ENCODE results near the gene NDUFAF7.
"Not testable (repeated sequence)": the region's sequence is repeated elsewhere in the genome, so short reads cannot be mapped to it uniquely, and the experiment has no call there.

Gene NDUFAF7

GRCh38 chr2:37215250-37215649 is 16.2 kb upstream of the NDUFAF7 start:
- no peak for DNase-seq (ENCODE audit: low read depth in 1 of 2, low spot score in 1 of 2)

DNA sequence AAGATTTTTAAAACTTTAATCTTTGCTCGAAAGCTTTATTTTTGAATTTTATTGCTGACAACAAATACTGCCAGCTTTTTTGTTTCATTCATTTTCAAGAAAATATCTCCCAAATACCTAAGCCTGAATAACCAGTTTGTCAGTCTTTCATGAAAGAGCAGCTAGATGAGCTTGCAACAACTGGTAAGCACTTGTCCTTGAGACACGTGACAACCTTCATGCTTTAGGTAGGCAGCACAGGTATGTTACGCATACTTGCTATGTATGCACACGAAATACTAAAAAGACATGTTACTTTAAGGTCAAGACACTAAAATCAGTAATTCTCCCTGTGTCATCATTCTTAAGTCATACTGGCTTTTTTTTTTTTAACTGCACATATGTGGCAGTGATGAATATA is 12.4 kb upstream of the NDUFAF7 start:
- no peak for DNase-seq (ENCODE audit: low read depth in 1 of 2, low spot score in 1 of 2)

DNA sequence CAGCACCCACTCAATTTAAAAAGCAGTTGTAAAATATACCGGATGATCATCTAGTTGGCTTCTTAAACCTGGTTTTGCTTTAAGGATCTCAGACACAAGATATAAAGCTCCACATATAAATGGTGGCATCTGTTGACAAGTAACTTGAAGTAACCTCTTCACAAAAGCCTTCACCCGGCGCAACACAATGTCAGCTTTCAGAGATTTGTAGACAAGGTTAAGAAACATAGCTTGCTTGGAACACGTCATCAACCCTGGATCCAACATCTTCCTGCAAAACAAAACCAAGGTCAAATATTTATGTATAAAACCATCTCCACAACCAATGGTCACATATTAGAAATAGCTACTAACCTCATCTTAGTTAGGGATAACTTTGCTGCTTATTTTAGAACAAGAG is 8.3 kb upstream of the NDUFAF7 start:
- no peak for DNase-seq (ENCODE audit: low read depth in 1 of 2, low spot score in 1 of 2)

DNA sequence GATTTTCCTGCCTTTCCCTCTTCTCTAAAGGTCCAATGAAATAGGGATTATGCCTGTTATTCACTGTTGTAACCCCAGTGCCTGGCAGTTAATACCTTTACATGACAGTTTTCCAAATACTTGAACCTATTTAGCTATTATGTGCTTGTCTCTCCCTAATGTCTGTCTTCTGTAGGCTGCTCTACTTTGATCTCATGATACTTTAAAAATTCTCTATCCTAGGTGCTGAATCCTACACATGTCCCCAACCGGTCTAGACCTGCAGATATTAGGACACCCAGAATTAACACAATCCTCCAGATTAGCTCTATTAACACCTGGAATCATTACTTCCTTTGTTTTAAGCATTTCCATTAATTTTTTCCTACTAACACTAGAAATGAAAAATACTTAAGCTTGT is 7.4 kb upstream of the NDUFAF7 start:
- DNase-seq (ENCODE audit: low read depth in 1 of 2, low spot score in 1 of 2): no peak

GRCh38 chr2:37225129-37225528 is 6.3 kb upstream of the NDUFAF7 start:
- not testable (repeated sequence) for DNase-seq (ENCODE audit: low read depth in 1 of 2, low spot score in 1 of 2)

GRCh38 chr2:37226863-37227262 is 4.6 kb upstream of the NDUFAF7 start:
- no peak for DNase-seq (ENCODE audit: low read depth in 1 of 2, low spot score in 1 of 2)

DNA sequence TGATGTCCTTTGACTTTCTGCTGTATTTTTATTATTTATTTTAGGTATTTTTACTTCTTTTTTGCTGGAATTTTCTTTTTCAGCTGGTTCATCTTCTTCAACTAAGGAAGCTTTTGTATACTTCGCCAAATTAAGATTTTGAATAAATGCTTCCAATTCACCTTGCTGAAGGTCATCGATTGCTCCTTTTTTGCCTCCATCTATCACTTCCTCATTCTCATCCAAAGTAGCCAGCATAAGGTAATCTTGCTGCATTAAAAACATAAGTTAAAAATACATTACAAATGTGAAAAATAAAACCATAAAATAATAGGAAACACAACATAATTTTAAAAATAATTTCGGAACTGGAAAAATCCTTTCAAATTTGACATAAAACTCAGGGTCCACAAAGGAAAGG is 2.7 kb upstream of the NDUFAF7 start:
- no peak for DNase-seq (ENCODE audit: low read depth in 1 of 2, low spot score in 1 of 2)

GRCh38 chr2:37230581-37230980 is 877 bp upstream of the NDUFAF7 start:
- no peak for DNase-seq (ENCODE audit: low read depth in 1 of 2, low spot score in 1 of 2)

DNA sequence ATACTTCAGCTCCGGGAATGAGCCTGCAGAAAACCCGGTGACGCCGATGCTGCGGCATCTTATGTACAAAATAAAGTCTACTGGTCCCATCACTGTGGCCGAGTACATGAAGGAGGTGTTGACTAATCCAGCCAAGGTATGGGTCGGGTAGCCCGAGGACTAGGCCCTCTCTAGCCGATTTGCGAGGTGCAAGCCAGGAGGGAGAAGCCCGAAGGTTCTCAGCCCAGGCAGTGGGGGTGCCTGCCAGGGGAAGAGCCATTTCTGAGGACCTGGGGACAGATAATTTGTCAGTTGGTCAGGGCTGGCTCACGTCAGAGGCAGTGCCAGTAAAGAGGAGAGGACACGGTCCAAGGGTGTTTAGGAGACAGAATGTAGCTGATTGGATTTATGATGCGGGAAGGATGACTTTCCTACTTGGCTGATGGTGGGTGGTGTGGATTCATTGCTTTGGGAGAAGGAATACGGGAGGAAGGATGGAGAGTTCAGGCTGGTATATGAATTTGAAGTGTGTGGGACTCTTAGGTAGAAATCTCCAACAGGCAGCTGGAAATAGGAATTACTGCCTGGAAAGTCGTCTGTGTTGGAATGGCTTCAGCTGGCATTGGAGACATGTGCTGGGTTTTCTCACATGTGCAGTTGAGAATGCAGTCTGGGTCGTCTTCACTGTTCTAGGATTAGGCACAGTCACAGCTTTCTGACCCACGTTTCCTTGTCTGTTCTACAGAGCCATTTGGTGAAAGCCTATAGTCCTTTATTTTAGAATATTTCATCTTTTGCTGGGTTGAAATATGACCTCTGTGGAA is 874 bp downstream of the NDUFAF7 start:
- peak in 1 of 2 donors; percentile 0 for DNase-seq (ENCODE audit: low read depth in 1 of 2, low spot score in 1 of 2)

DNA sequence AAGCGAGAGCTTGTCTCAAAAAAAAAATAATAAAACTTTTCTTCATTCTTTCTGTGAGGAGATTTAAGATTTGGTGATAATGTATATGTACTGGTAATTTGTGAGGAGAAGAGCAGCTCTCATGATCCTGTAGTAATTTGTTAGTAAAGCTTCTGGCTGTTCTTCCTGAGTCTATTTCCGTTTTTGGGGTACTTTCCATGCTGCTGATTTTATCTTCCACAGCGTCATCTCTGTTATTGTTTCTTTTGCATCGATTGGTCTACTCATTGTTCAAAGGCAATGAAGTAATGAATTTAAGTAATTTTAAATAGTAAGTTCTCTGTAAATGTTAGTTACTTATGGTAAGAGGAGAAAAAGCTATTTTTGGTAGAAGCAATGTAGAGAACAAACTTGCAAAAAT is 12.0 kb downstream of the NDUFAF7 start:
- no peak for DNase-seq (ENCODE audit: low read depth in 1 of 2, low spot score in 1 of 2)

GRCh38 chr2:37244017-37244416 is 12.6 kb downstream of the NDUFAF7 start:
- no peak for DNase-seq (ENCODE audit: low read depth in 1 of 2, low spot score in 1 of 2)

GRCh38 chr2:37244755-37245154 is 13.3 kb downstream of the NDUFAF7 start:
- DNase-seq (ENCODE audit: low read depth in 1 of 2, low spot score in 1 of 2): no peak

GRCh38 chr2:37246205-37246604 is 14.7 kb downstream of the NDUFAF7 start:
- no peak for DNase-seq (ENCODE audit: low read depth in 1 of 2, low spot score in 1 of 2)

- no peak for DNase-seq (ENCODE audit: low read depth in 1 of 2, low spot score in 1 of 2)
These were observed 19.6 kb downstream of the NDUFAF7 start for GRCh38 chr2:37250869-37251740.

- DNase-seq (ENCODE audit: low read depth in 1 of 2, low spot score in 1 of 2): no peak
These were observed 31.1 kb downstream of the NDUFAF7 start for GRCh38 chr2:37262522-37262921.

GRCh38 chr2:37263839-37264238 is 32.4 kb downstream of the NDUFAF7 start:
- no peak for DNase-seq (ENCODE audit: low read depth in 1 of 2, low spot score in 1 of 2)

- no peak for DNase-seq (ENCODE audit: low read depth in 1 of 2, low spot score in 1 of 2)
These were observed 36.2 kb downstream of the NDUFAF7 start for GRCh38 chr2:37267685-37268084.

DNA sequence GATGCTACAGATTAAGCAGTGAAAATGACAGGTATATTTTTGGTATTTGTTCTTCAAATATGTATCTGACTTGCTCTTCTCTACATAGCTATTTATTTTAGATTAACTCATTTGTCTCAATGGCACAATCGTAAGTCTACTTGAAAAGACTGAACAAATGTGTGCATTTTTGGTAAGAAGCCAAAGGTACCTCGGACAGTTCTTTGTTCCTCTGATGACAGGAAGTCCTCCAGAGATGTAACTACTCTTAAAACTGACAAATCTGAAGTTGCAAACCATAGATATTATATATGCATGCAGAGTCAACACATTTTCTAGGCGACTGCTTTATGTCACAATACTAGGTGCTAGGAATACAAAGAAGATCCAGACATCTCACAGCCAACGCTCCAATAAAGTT is 36.7 kb downstream of the NDUFAF7 start:
- DNase-seq (ENCODE audit: low read depth in 1 of 2, low spot score in 1 of 2): no peak

GRCh38 chr2:37271376-37272067 is 40.1 kb downstream of the NDUFAF7 start:
- no peak for DNase-seq (ENCODE audit: low read depth in 1 of 2, low spot score in 1 of 2)

GRCh38 chr2:37274359-37274965 is 43.0 kb downstream of the NDUFAF7 start:
- DNase-seq (ENCODE audit: low read depth in 1 of 2, low spot score in 1 of 2): no peak

DNA sequence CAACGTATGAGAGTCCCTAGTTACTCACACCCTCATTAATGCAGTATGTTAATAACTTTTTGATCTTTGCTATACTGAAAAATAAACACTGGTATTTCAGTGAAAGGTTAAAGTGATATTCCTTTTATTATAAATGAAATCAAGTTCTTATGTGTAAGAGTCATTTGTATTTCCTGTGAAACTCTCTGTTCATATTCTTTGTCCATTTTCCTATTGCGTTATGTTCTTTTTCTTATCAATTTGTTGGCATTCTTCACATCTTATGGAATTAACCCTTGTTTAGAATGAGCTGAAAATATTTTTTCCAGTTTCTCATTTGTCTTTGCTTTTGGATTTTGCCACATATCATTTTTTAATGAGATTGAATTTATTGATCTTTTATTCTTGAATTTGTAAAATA is 44.8 kb downstream of the NDUFAF7 start:
- DNase-seq (ENCODE audit: low read depth in 1 of 2, low spot score in 1 of 2): no peak

Data from stimulated activated CD4-positive, alpha-beta T cell treated with anti-CD3 and anti-CD28 coated beads, Interleukin-15, amount 100 ng/mL, for 1 hour (primary cell).